CD14-positive monocyte (primary cell): ENCODE measurements around the gene ZNF611. TPM values are rescaled to one million over a fixed set of nuclear protein-coding genes. Genes with fewer than 3 reads are reported as not detected.
"Not testable (repeated sequence)": the region's sequence is repeated elsewhere in the genome, so short reads cannot be mapped to it uniquely, and the experiment has no call there.

Experiments
- DNase-seq, 3 donors: peaks; one replicate each; pipeline ENCODE4 v3.0.0-alpha.2; 2011 to 2022
- H2AFZ ChIP-seq: 2 replicates; pipeline ENCODE4 v1.6.0; 2012; ENCODE audit warnings: mild to moderate bottlenecking, low read depth, low read length, inconsistent platforms; ENCODE audit not compliant: insufficient read depth, poor library complexity, severe bottlenecking
- H3K27ac ChIP-seq, 2 donors: 1 replicate in 1 of 2; 2 replicates in 1 of 2; pipeline ENCODE4 v1.5.1; 2012 to 2013; ENCODE audit warnings: low read length in 2 of 2, control low read depth in 1 of 2, inconsistent platforms in 1 of 2, low read depth in 1 of 2, mild to moderate bottlenecking in 1 of 2
- H3K27me3 ChIP-seq, 2 donors: one replicate each; pipeline versions ENCODE4 v1.6.0 to v1.6.1; 2011 to 2013; ENCODE audit warnings: low read length in 2 of 2; ENCODE audit not compliant: control insufficient read depth in 2 of 2, insufficient read depth in 2 of 2
- H3K36me3 ChIP-seq, 2 donors: replicated peaks in 1 of 2; 1 replicate in 1 of 2; 2 replicates in 1 of 2; pipeline versions ENCODE4 v1.5.1 to v1.6.1; 2012 to 2013; ENCODE audit warnings: low read length in 2 of 2, control low read depth in 1 of 2, inconsistent platforms in 1 of 2, mild to moderate bottlenecking in 1 of 2; ENCODE audit not compliant: insufficient read depth in 2 of 2, control insufficient read depth in 1 of 2
- H3K4me1 ChIP-seq, 2 donors: 1 replicate in 1 of 2; 2 replicates in 1 of 2; pipeline versions ENCODE4 v1.5.1 to v1.6.1; 2012 to 2013; ENCODE audit warnings: low read length in 2 of 2, control low read depth in 1 of 2, inconsistent platforms in 1 of 2, mild to moderate bottlenecking in 1 of 2, moderate library complexity in 1 of 2; ENCODE audit not compliant: insufficient read depth in 2 of 2, control insufficient read depth in 1 of 2
- H3K4me2 ChIP-seq: replicated peaks from 2 replicates; pipeline ENCODE3; 2012; ENCODE audit warnings: low read length, moderate library complexity, mild to moderate bottlenecking; ENCODE audit not compliant: poor library complexity, severe bottlenecking; ENCODE audit errors: extremely low read depth
- H3K4me3 ChIP-seq, 3 experiments: fragments of 200-600 bp in 1 of 3; sonication (generic) in 1 of 3; replicated peaks in 1 of 3; 1 replicate in 2 of 3; 2 replicates in 1 of 3; pipeline ENCODE4 v1.5.1; 2011 to 2013; ENCODE audit warnings: low read length in 3 of 3, mild to moderate bottlenecking in 3 of 3, control low read depth in 2 of 3, low read depth in 2 of 3, inconsistent platforms in 1 of 3, moderate library complexity in 1 of 3
- H3K79me2 ChIP-seq: 2 replicates; pipeline ENCODE4 v1.6.0; 2012; ENCODE audit warnings: mild to moderate bottlenecking, control low read depth, inconsistent platforms, low read length, moderate library complexity; ENCODE audit not compliant: insufficient read depth
- H3K9ac ChIP-seq: 2 replicates; pipeline ENCODE4 v1.6.0; 2017; ENCODE audit warnings: low read length, mild to moderate bottlenecking; ENCODE audit not compliant: insufficient read depth, poor library complexity, severe bottlenecking
- H3K9me3 ChIP-seq, 2 donors: replicated peaks in 1 of 2; 1 replicate in 1 of 2; 2 replicates in 1 of 2; pipeline versions ENCODE4 v1.5.1 to v1.6.1; 2012 to 2013; ENCODE audit warnings: low read length in 2 of 2, control low read depth in 1 of 2; ENCODE audit not compliant: control insufficient read depth in 1 of 2, insufficient read depth in 1 of 2
- H4K20me1 ChIP-seq: 2 replicates; pipeline ENCODE4 v1.6.0; 2012; ENCODE audit warnings: mild to moderate bottlenecking, low read length, control low read depth, moderate library complexity; ENCODE audit not compliant: insufficient read depth
- H3K27ac Mint-ChIP-seq, 7 donors: one replicate each; pipeline ENCODE4 v1.8.0; 2020; ENCODE audit warnings: mild to moderate bottlenecking in 7 of 7, mixed read lengths in 7 of 7, moderate library complexity in 6 of 7, inconsistent platforms in 2 of 7
- H3K27me3 Mint-ChIP-seq, 3 donors: one replicate each; pipeline ENCODE4 v1.8.0; 2021 to 2022; ENCODE audit warnings: low read depth in 3 of 3, mild to moderate bottlenecking in 3 of 3, mixed read lengths in 3 of 3, moderate library complexity in 3 of 3, inconsistent platforms in 1 of 3
- H3K36me3 Mint-ChIP-seq, 2 donors: one replicate each; pipeline ENCODE4 v1.8.0; 2020; ENCODE audit warnings: mixed read lengths in 2 of 2, inconsistent platforms in 1 of 2, mild to moderate bottlenecking in 1 of 2
- H3K4me1 Mint-ChIP-seq: one replicate; pipeline ENCODE4 v1.8.0; 2020; ENCODE audit warnings: mild to moderate bottlenecking, mixed read lengths
- H3K4me3 Mint-ChIP-seq, 2 donors: one replicate each; pipeline ENCODE4 v1.8.0; 2020; ENCODE audit warnings: mild to moderate bottlenecking in 2 of 2, mixed read lengths in 2 of 2, moderate library complexity in 1 of 2
- H3K9me3 Mint-ChIP-seq, 7 donors: one replicate each; pipeline ENCODE4 v1.8.0; 2020 to 2022; ENCODE audit warnings: mixed read lengths in 7 of 7, mild to moderate bottlenecking in 6 of 7, moderate library complexity in 6 of 7, inconsistent platforms in 2 of 7
- CTCF ChIP-seq: fragments of 200-600 bp; IDR thresholded peaks from one replicate; pipeline ENCODE4 v1.8.0; 2022; ENCODE audit warnings: antibody characterized with exemption, mild to moderate bottlenecking
- WGBS: methylation state at CpG from one replicate; pipeline ENCODE4 v1.1.5; 2013; ENCODE audit warnings: missing lambda C conversion rate; ENCODE audit not compliant: insufficient coverage; 5-methylcytosine and 5-hydroxymethylcytosine counted together
- intact Hi-C, 2 donors: fragments of 100-400 bp; cut with micrococcal nuclease; formaldehyde crosslinking; loops; one replicate each; pipeline versions ENCODE4 v1.15.0 to v1.15.1; 2023
- polyA plus RNA-seq, 3 donors: library from polyadenylated mRNA; depleted of rRNA in 1 of 3; unstranded in 2 of 3; stranded (reverse) in 1 of 3; fragments of 300-500 nt in 2 of 3; fragments of >200 nt in 1 of 3; fragmentation: Illumina TruSeq in 2 of 3; gene quantifications; 1 replicate in 2 of 3; 2 replicates in 1 of 3; pipeline ENCODE4 v1.2.3, GENCODE V29; 2012 to 2021

The ZNF611 gene
- polyA plus RNA-seq, 3 donors: 5.5 to 20.2 (median 12.0) TPM

- no peaks in the 10 kb centered on the region for H3K4me1 ChIP-seq
- H3K79me2 ChIP-seq: no peaks in the 10 kb centered on the region
- H3K27ac Mint-ChIP-seq: no peak overlapping the region
- no peaks in the 10 kb centered on the region for H4K20me1 ChIP-seq
- no peak for DNase-seq
- no peaks in the 10 kb centered on the region for H3K4me1 Mint-ChIP-seq
- H3K4me2 ChIP-seq: no peak overlapping the region
- TF ChIP-seq CTCF: no peak
- no peak overlapping the region for H2AFZ ChIP-seq
- no peaks in the 10 kb centered on the region for H3K36me3 ChIP-seq
- peaks cover 0 to 3% of the 10 kb centered on the region in 2 donors for H3K36me3 Mint-ChIP-seq
- H3K4me3 Mint-ChIP-seq: no peak overlapping the region
- peaks cover 12 to 14% of the 10 kb centered on the region in 2 donors for H3K9me3 ChIP-seq
- H3K9me3 Mint-ChIP-seq: peaks cover 8 to 56% (median 36%) of the 10 kb centered on the region in 7 donors
- no peak overlapping the region for H3K9ac ChIP-seq
- no peak overlapping the region for H3K27ac ChIP-seq
- WGBS: 87% methylated on average over 4 of the region's 6 CpGs
- no peak overlapping the region for H3K4me3 ChIP-seq
- H3K27me3 Mint-ChIP-seq: peaks cover 0 to 2% (median 1%) of the 10 kb centered on the region in 3 donors
- H3K27me3 ChIP-seq: no peaks in the 10 kb centered on the region
- intact Hi-C loops: no loop called here
Observed at GRCh38 chr19:52741951-52742485, 7.2 kb upstream of the ZNF611 start.

GRCh38 chr19:52741371-52741770, 6.5 kb upstream of the ZNF611 start:
- 90% methylated on average over 3 of the region's 7 CpGs for WGBS
- H3K36me3 ChIP-seq, H3K27ac Mint-ChIP-seq, H3K27me3 Mint-ChIP-seq, H3K79me2 ChIP-seq, H3K4me1 ChIP-seq, H3K4me3 Mint-ChIP-seq, H4K20me1 ChIP-seq, intact Hi-C loops, H3K36me3 Mint-ChIP-seq, H3K4me3 ChIP-seq, H3K4me2 ChIP-seq, H3K9ac ChIP-seq, DNase-seq, H3K27me3 ChIP-seq, H3K27ac ChIP-seq, H2AFZ ChIP-seq, H3K4me1 Mint-ChIP-seq: not testable (repeated sequence)
- peaks cover 12 to 20% of the 10 kb centered on the region in 2 donors for H3K9me3 ChIP-seq
- peaks cover 8 to 63% (median 42%) of the 10 kb centered on the region in 7 donors for H3K9me3 Mint-ChIP-seq
